Loucy (cell line): ENCODE measurements around the gene ADAMTS8.

Experiments
- H2AFZ ChIP-seq: fragments of 200-600 bp; sonication (generic); 2 replicates; pipeline ENCODE4 v1.6.0; 2016; ENCODE audit warnings: antibody characterized with exemption, mild to moderate bottlenecking, low read length, moderate library complexity
- H3F3A ChIP-seq: fragments of 200-600 bp; 2 replicates; pipeline ENCODE4 v1.6.0; 2016; ENCODE audit warnings: antibody characterized with exemption, low read depth, mild to moderate bottlenecking
- H3K27me3 ChIP-seq: fragments of 200-600 bp; sonication (generic); 2 replicates; pipeline ENCODE4 v1.6.1; 2014; ENCODE audit warnings: low read length, mild to moderate bottlenecking; ENCODE audit not compliant: insufficient read depth, poor library complexity, severe bottlenecking
- H3K36me3 ChIP-seq: fragments of 200-600 bp; sonication (generic); 2 replicates; pipeline ENCODE4 v1.6.1; 2016; ENCODE audit warnings: low read length; ENCODE audit not compliant: insufficient read depth
- H3K4me1 ChIP-seq: fragments of 200-600 bp; sonication (generic); 2 replicates; pipeline ENCODE4 v1.5.1; 2014; ENCODE audit warnings: low read length, mild to moderate bottlenecking; ENCODE audit not compliant: insufficient read depth, poor library complexity, severe bottlenecking
- H3K4me2 ChIP-seq: fragments of 200-600 bp; sonication (generic); 2 replicates; pipeline ENCODE4 v1.6.0; 2014; ENCODE audit warnings: antibody characterized with exemption, low read length, low read depth, mild to moderate bottlenecking; ENCODE audit not compliant: poor library complexity, severe bottlenecking
- H3K4me3 ChIP-seq: fragments of 200-600 bp; sonication (generic); 2 replicates; pipeline ENCODE4 v1.5.1; 2014; ENCODE audit warnings: low read length, mild to moderate bottlenecking, mixed read lengths; ENCODE audit not compliant: poor library complexity, severe bottlenecking
- H3K79me2 ChIP-seq: fragments of 200-600 bp; sonication (generic); 2 replicates; pipeline ENCODE4 v1.6.1; 2014; ENCODE audit warnings: low read length; ENCODE audit not compliant: insufficient read depth
- H3K9ac ChIP-seq: fragments of 200-600 bp; sonication (generic); 2 replicates; pipeline ENCODE4 v1.6.0; 2014; ENCODE audit warnings: mild to moderate bottlenecking, low read depth, low read length, moderate library complexity; ENCODE audit not compliant: poor library complexity, severe bottlenecking
- H3K9me2 ChIP-seq: fragments of 200-600 bp; sonication (generic); replicated peaks from 2 replicates; pipeline ENCODE4 v1.6.1; 2016; ENCODE audit warnings: low read depth, low read length, mixed read lengths
- H3K9me3 ChIP-seq: fragments of 200-600 bp; sonication (generic); 2 replicates; pipeline ENCODE4 v1.6.1; 2014; ENCODE audit warnings: mild to moderate bottlenecking, antibody characterized with exemption, low read length, low read depth; ENCODE audit not compliant: insufficient read depth
- H4K20me1 ChIP-seq: fragments of 200-600 bp; sonication (generic); 2 replicates; pipeline ENCODE4 v1.6.0; 2014; ENCODE audit warnings: antibody characterized with exemption, low read length, mild to moderate bottlenecking; ENCODE audit not compliant: insufficient read depth, poor library complexity, severe bottlenecking
- CTCF ChIP-seq: fragments of 200-600 bp; sonication (generic); conservative IDR thresholded peaks from 2 replicates; pipeline ENCODE4 v1.5.1; 2014; ENCODE audit warnings: mild to moderate bottlenecking, antibody characterized with exemption, low read length
- EZH2phosphoT487 ChIP-seq: fragments of 200-600 bp; IDR thresholded peaks from 2 replicates; pipeline ENCODE4 v1.6.1; 2018; ENCODE audit warnings: antibody characterized with exemption, mild to moderate bottlenecking, moderate library complexity, borderline replicate concordance

Gene ADAMTS8

DNA sequence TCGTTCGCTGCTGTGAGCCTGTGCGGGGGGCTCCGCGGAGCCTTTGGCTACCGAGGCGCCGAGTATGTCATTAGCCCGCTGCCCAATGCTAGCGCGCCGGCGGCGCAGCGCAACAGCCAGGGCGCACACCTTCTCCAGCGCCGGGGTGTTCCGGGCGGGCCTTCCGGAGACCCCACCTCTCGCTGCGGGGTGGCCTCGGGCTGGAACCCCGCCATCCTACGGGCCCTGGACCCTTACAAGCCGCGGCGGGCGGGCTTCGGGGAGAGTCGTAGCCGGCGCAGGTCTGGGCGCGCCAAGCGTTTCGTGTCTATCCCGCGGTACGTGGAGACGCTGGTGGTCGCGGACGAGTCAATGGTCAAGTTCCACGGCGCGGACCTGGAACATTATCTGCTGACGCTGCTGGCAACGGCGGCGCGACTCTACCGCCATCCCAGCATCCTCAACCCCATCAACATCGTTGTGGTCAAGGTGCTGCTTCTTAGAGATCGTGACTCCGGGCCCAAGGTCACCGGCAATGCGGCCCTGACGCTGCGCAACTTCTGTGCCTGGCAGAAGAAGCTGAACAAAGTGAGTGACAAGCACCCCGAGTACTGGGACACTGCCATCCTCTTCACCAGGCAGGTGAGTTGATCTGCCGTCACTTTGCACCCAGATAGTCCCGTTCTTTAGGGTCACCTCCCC is 21.0 kb upstream of the ADAMTS8 start:
- Histone ChIP-seq H3K9me2 (no peaks in the 10 kb centered on the region), H3K4me1 (no peaks in the 10 kb centered on the region), H3K79me2 (no peaks in the 10 kb centered on the region), H2AFZ (no peak overlapping the region), H4K20me1 (no peaks in the 10 kb centered on the region), H3K4me2 (no peak overlapping the region), H3K27me3 (no peaks in the 10 kb centered on the region), H3K4me3 (no peak overlapping the region), H3K9ac (no peak overlapping the region), H3F3A (no peaks in the 10 kb centered on the region), H3K36me3 (no peaks in the 10 kb centered on the region), H3K9me3 (no peaks in the 10 kb centered on the region)
- TF ChIP-seq EZH2phosphoT487 (no peak), CTCF (no peak)

GRCh38 chr11:130448416-130449309 is 20.3 kb upstream of the ADAMTS8 start, which contains the start of gene ADAMTS15:
Gene ADAMTS15 (plus strand): TSS chr11:130448645. CDS start chr11:130448974, 329 bp downstream.
- no peak within 1 kb of the TSS for H2AFZ ChIP-seq
- no peaks in the 10 kb centered on the region for H3K9me2 ChIP-seq
- H3K36me3 ChIP-seq = no peaks in the 10 kb centered on the region
- H3K4me1 ChIP-seq = no peaks in the 10 kb centered on the region
- no peak within 1 kb of the TSS for H3K4me2 ChIP-seq
- no peaks in the 10 kb centered on the region for H3K9me3 ChIP-seq
- no peaks in the 10 kb centered on the region for H3K79me2 ChIP-seq
- no peak within 1 kb of the TSS for H3K4me3 ChIP-seq
- H3K27me3 ChIP-seq = no peaks in the 10 kb centered on the region
- H3K9ac ChIP-seq = no peak within 1 kb of the TSS
- no peaks in the 10 kb centered on the region for H3F3A ChIP-seq
- TF ChIP-seq CTCF = no peak
- TF ChIP-seq EZH2phosphoT487 = no peak
- H4K20me1 ChIP-seq = no peaks in the 10 kb centered on the region

DNA sequence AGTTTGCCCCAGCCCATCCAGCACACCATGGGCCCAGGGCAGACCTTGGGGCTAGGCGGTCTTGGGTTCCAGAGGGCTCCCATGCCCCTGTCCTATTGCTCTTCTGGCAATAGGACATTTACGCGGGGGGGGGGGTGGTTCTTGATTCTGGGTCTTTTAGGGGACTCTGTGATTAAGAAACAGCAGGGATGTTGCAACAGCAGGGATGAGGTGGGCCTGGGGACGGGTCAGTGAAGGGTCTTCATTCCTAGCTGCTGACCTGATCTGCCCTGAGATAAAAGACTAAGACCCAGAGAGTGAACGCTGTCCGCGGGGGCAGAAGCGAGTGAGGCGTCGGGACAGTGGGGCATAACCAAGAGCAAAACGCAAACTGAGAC is 19.6 kb upstream of the ADAMTS8 start:
- Histone ChIP-seq H3K27me3 (no peaks in the 10 kb centered on the region), H4K20me1 (no peaks in the 10 kb centered on the region), H3F3A (no peaks in the 10 kb centered on the region), H3K4me2 (no peak overlapping the region), H3K4me1 (no peaks in the 10 kb centered on the region), H3K4me3 (no peak overlapping the region), H3K36me3 (no peaks in the 10 kb centered on the region), H3K79me2 (no peaks in the 10 kb centered on the region), H3K9me2 (no peaks in the 10 kb centered on the region), H2AFZ (no peak overlapping the region), H3K9ac (no peak overlapping the region), H3K9me3 (no peaks in the 10 kb centered on the region)
- TF ChIP-seq EZH2phosphoT487 = no peak
- no peak for TF ChIP-seq CTCF
